VCaP (cell line): ENCODE measurements around the gene ARHGAP31.
"Not testable (repeated sequence)": the region's sequence is repeated elsewhere in the genome, so short reads cannot be mapped to it uniquely, and the experiment has no call there.

ENCODE experiments used
- H3K27ac ChIP-seq: fragments of 450-650 bp; 2 replicates; pipeline ENCODE4 v1.5.1; 2017
- TF ChIP-seq, protein P1 (sequence below): fragments of 450-650 bp; conservative IDR thresholded peaks from 2 replicates; pipeline ENCODE4 v1.5.1; 2017; ENCODE audit warnings: mild to moderate bottlenecking, moderate library complexity

The ARHGAP31 gene

GRCh38 chr3:119333773-119334509 lies 39.8 kb downstream of the ARHGAP31 start:
- TF ChIP-seq, protein P1, sequence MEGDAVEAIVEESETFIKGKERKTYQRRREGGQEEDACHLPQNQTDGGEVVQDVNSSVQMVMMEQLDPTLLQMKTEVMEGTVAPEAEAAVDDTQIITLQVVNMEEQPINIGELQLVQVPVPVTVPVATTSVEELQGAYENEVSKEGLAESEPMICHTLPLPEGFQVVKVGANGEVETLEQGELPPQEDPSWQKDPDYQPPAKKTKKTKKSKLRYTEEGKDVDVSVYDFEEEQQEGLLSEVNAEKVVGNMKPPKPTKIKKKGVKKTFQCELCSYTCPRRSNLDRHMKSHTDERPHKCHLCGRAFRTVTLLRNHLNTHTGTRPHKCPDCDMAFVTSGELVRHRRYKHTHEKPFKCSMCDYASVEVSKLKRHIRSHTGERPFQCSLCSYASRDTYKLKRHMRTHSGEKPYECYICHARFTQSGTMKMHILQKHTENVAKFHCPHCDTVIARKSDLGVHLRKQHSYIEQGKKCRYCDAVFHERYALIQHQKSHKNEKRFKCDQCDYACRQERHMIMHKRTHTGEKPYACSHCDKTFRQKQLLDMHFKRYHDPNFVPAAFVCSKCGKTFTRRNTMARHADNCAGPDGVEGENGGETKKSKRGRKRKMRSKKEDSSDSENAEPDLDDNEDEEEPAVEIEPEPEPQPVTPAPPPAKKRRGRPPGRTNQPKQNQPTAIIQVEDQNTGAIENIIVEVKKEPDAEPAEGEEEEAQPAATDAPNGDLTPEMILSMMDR, result no peak
- no peak overlapping the region for H3K27ac ChIP-seq

GRCh38 chr3:119336823-119337222 lies 42.6 kb downstream of the ARHGAP31 start:
- TF ChIP-seq, protein P1, result no peak
- no peak overlapping the region for H3K27ac ChIP-seq

- H3K27ac ChIP-seq, result not testable (repeated sequence)
These were observed 43.2 kb downstream of the ARHGAP31 start for GRCh38 chr3:119337407-119337806.

DNA sequence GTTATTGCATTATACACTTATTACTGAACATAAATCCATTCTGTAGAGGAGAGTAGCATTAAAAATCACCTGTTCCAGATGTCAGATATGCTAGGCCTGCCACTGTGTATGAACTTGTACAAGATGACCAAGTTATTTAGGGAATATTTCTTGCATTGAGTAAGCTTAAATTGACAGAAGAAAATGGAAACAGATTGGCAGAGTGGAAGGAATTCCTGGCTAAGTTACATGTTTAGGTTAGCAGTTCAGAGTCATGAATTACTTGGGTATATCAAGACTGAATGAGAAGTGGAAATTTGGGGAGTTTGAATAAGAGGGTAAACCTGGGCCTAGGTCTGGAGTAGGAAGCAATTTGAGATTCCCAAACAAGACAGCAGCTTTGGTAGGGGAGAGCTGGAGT lies 44.6 kb downstream of the ARHGAP31 start:
- no peak overlapping the region for H3K27ac ChIP-seq
- TF ChIP-seq, protein P1, result no peak

GRCh38 chr3:119340014-119340413 lies 45.8 kb downstream of the ARHGAP31 start:
- TF ChIP-seq, protein P1, result no peak
- H3K27ac ChIP-seq, result no peak overlapping the region

DNA sequence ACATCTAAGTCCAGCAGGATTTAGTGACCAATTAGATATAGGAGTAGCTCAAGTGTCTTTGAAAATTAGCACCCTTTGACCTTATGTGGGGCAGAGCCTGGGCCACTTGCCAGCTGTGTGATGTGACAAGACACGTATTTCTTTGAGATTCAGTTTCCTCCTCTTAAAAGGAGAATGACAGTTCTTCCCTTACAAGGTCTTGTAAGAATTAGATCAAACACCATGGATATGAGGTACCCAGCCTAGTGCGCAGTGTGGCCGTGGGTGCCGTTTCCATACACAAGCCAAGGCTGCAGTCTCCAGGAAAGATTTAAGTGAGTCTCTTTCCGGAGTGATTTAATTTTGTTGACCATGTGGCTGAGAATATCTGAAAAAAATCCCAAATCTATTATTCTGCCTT lies 46.3 kb downstream of the ARHGAP31 start:
- H3K27ac ChIP-seq, result no peak overlapping the region
- TF ChIP-seq, protein P1, result no peak

DNA sequence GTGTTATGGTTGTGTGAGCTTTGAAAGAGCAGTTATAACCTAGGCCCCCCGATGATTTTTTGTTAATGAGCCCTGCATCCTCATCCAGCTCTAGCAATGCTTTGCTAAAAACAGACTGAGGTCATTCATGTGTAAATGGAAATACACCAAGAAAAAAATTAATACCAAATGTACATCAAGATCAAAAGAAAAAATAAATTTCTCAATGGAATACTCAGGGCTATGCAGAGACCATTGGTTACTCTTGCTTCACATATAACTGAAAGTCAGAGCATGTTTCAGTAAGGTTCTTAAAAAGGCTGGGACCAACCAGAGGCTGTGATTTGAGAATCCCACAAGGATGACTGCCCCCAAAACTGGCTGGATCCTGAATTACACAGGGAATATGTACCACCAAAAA lies 48.0 kb downstream of the ARHGAP31 start:
- TF ChIP-seq, protein P1, result no peak

GRCh38 chr3:119343719-119344118 lies 49.5 kb downstream of the ARHGAP31 start:
- no peak overlapping the region for H3K27ac ChIP-seq
- TF ChIP-seq, protein P1, result no peak

More for the DNA sequence above, 48.0 kb downstream of the ARHGAP31 start:
- no peak overlapping the region for H3K27ac ChIP-seq
